Central memory CD4-positive, alpha-beta T cell (primary cell): ENCODE measurements around the gene GET3.

Experiments used
- DNase-seq: peaks from one replicate; pipeline ENCODE4 v3.0.0; 2022

Gene GET3

GRCh38 chr19:12754465-12755196 lies 17.3 kb downstream of the GET3 start:
- no peak for DNase-seq

- DNase-seq: no peak
These were observed 19.0 kb downstream of the GET3 start for GRCh38 chr19:12756150-12756883.

- peak; percentile 49 for DNase-seq
These were observed 20.4 kb downstream of the GET3 start for GRCh38 chr19:12757544-12758274.

GRCh38 chr19:12759686-12760085 lies 22.4 kb downstream of the GET3 start:
- DNase-seq: no peak

GRCh38 chr19:12763100-12763499 lies 25.8 kb downstream of the GET3 start:
- DNase-seq: no peak

- no peak for DNase-seq
These were observed 27.4 kb downstream of the GET3 start for GRCh38 chr19:12764698-12765097.

- DNase-seq: peak; percentile 76
These were observed 28.8 kb downstream of the GET3 start for GRCh38 chr19:12766051-12766521.

GRCh38 chr19:12767150-12767549 lies 29.9 kb downstream of the GET3 start:
- no peak for DNase-seq

- no peak for DNase-seq
These were observed 30.4 kb downstream of the GET3 start for GRCh38 chr19:12767666-12768065.

GRCh38 chr19:12769689-12770088 lies 32.4 kb downstream of the GET3 start:
- peak; percentile 57 for DNase-seq

GRCh38 chr19:12770922-12771321 lies 33.6 kb downstream of the GET3 start:
- DNase-seq: no peak

GRCh38 chr19:12772323-12772722 lies 35.0 kb downstream of the GET3 start:
- DNase-seq: no peak

- DNase-seq: no peak
These were observed 36.3 kb downstream of the GET3 start for GRCh38 chr19:12773571-12773970.

- no peak for DNase-seq
These were observed 37.6 kb downstream of the GET3 start, which contains the start of gene HOOK2 for GRCh38 chr19:12774588-12775555. Gene HOOK2 (minus strand): TSS chr19:12775552. CDS start chr19:12775449, 103 bp downstream.

- peak; percentile 76 for DNase-seq
These were observed 40.1 kb downstream of the GET3 start for GRCh38 chr19:12777217-12778016.

GRCh38 chr19:12778017-12778904 lies 41.0 kb downstream of the GET3 start:
- DNase-seq: peak; percentile 38

- DNase-seq: no peak
These were observed 41.5 kb downstream of the GET3 start for GRCh38 chr19:12778905-12779161.

GRCh38 chr19:12779162-12779993 lies 42.1 kb downstream of the GET3 start:
- no peak for DNase-seq

GRCh38 chr19:12782174-12782423 lies 44.8 kb downstream of the GET3 start:
- DNase-seq: no peak
